H1 (cell line): Measurements from ENCODE around the gene TACC2. TPM values are rescaled to one million over a fixed set of nuclear protein-coding genes. Genes with fewer than 3 reads are reported as not detected.

ENCODE experiments used
- BCL11A ChIP-seq, 2 experiments: IDR thresholded peaks; one replicate each; pipeline ENCODE4 v1.6.1; 2011; ENCODE audit warnings: low read depth in 2 of 2, low read length in 2 of 2, mild to moderate bottlenecking in 2 of 2
- SIX5 ChIP-seq: IDR thresholded peaks from 2 replicates; pipeline ENCODE4 v1.6.1; 2011; ENCODE audit warnings: mild to moderate bottlenecking, low read depth, low read length
- polyA plus RNA-seq, 7 experiments: library from polyadenylated mRNA; depleted of rRNA in 3 of 7; stranded (reverse) in 5 of 7; unstranded in 2 of 7; fragments of >200 nt in 5 of 7; fragments of 200-250 nt in 2 of 7; gene quantifications; 1 replicate in 5 of 7; 2 replicates in 1 of 7; 4 replicates in 1 of 7; pipeline versions ENCODE4 v1.2.1 to v1.2.3, GENCODE V29; 2011 to 2013; ENCODE audit warnings: missing spikeins in 2 of 7, mixed read lengths in 2 of 7
- total RNA-seq: library from RNA; stranded (reverse); fragmentation: NEBNext Ultra II Directional; extraction: Animal tissue kit (Norgen Biotek cat#: 25700); gene quantifications from 2 replicates; pipeline ENCODE4 v1.2.1, GENCODE V29; 2021

Gene TACC2
- total and polyA plus RNA-seq, 2 of the 8 experiments (the other 6 are each of a cell fraction or from before 2014, with no cell fraction given): 21.2 to 46.6 TPM

DNA sequence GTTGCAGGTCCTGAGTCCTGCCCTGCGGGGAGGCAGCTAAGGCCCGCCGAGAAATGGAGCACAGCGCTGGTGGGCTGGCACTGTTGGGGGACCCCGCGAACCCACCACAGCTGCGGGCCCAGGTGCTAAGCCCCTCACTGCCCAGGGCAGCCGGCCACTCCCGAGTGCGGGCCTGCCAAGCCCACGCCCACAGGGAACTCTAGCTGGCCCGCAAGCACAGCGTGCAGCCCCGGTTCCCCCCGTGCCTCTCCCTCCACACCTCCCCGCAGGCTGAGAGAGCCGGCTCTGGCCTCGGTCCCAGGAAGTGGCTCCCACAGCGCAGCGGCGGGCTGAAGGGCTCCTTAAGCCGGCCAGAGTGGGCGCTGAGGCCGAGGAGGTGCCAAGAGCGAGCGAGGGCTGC lies 10.5 kb upstream of the TACC2 start (continued):
- TF ChIP-seq BCL11A (IDR thresholded peaks at IDR 0.05; ENCODE audit: low read depth in 2 of 2, low read length in 2 of 2) (no peak), SIX5 (no peak)
